ENCODE data around the gene DNAJC10.
A peak's percentile ranks its signal among the peaks of the same experiment; 100 is the strongest.
"Not testable (repeated sequence)": the region's sequence is repeated elsewhere in the genome, so short reads cannot be mapped to it uniquely, and the experiment has no call there.

The DNAJC10 gene
- total RNA-seq, result 84.5 to 214 (median 129) reads per million in 3 experiments

- DNase-seq, result peak; percentile 87
These were observed at the start of gene DNAJC10 for GRCh38 chr2:182715892-182716649. Gene DNAJC10 (plus strand): TSS chr2:182716257. CDS start chr2:182718087, 1,830 bp downstream.

GRCh38 chr2:182666674-182667314 lies 49.3 kb upstream of the DNAJC10 start:
- no peak for DNase-seq

GRCh38 chr2:182667315-182667695 lies 48.8 kb upstream of the DNAJC10 start:
- DNase-seq, result no peak

- no peak for DNase-seq
These were observed 47.4 kb upstream of the DNAJC10 start for GRCh38 chr2:182668671-182669070.

- DNase-seq, result no peak
These were observed 43.4 kb upstream of the DNAJC10 start for GRCh38 chr2:182672466-182673165.

GRCh38 chr2:182680837-182681236 lies 35.2 kb upstream of the DNAJC10 start:
- DNase-seq, result no peak

- no peak for DNase-seq
These were observed 33.8 kb upstream of the DNAJC10 start for GRCh38 chr2:182682210-182682609.

- DNase-seq, result no peak
These were observed 30.5 kb upstream of the DNAJC10 start for GRCh38 chr2:182685559-182685958.

- not testable (repeated sequence) for DNase-seq
These were observed 29.3 kb upstream of the DNAJC10 start for GRCh38 chr2:182686763-182687162.

GRCh38 chr2:182694189-182694588 lies 21.9 kb upstream of the DNAJC10 start:
- no peak for DNase-seq

- DNase-seq, result no peak
These were observed 20.3 kb upstream of the DNAJC10 start for GRCh38 chr2:182695776-182696175.

- DNase-seq, result no peak
These were observed 17.4 kb upstream of the DNAJC10 start for GRCh38 chr2:182698671-182699070.

- DNase-seq, result no peak
These were observed 10.3 kb upstream of the DNAJC10 start for GRCh38 chr2:182705761-182706160.

- DNase-seq, result no peak
These were observed 9.3 kb upstream of the DNAJC10 start for GRCh38 chr2:182706751-182707150.

- DNase-seq, result no peak
These were observed 2.5 kb upstream of the DNAJC10 start for GRCh38 chr2:182713601-182714000.

GRCh38 chr2:182715121-182715891 lies 751 bp upstream of the DNAJC10 start:
- no peak for DNase-seq

GRCh38 chr2:182716650-182716979 lies 558 bp downstream of the DNAJC10 start:
- no peak for DNase-seq

GRCh38 chr2:182717416-182717815 lies 1.4 kb downstream of the DNAJC10 start:
- peak; percentile 3 for DNase-seq

GRCh38 chr2:182717816-182718215 lies 1.8 kb downstream of the DNAJC10 start:
- no peak for DNase-seq

- no peak for DNase-seq
These were observed 2.4 kb downstream of the DNAJC10 start for GRCh38 chr2:182718459-182718858.

GRCh38 chr2:182719116-182719515 lies 3.1 kb downstream of the DNAJC10 start:
- DNase-seq, result not testable (repeated sequence)

GRCh38 chr2:182724656-182725055 lies 8.6 kb downstream of the DNAJC10 start:
- no peak for DNase-seq

GRCh38 chr2:182726473-182726872 lies 10.4 kb downstream of the DNAJC10 start:
- no peak for DNase-seq

All from central memory CD4-positive, alpha-beta T cell (primary cell).